Rectal smooth muscle tissue (tissue), 1 donor: ENCODE data around the gene CLCN1.
"Not testable (repeated sequence)": the region's sequence is repeated elsewhere in the genome, so short reads cannot be mapped to it uniquely, and the experiment has no call there.

ENCODE experiments used
- H3K27ac ChIP-seq: one replicate; pipeline ENCODE4 v1.7.0; 2013; ENCODE audit warnings: low read depth, low read length, inconsistent platforms
- H3K27me3 ChIP-seq: one replicate; pipeline ENCODE4 v1.7.0; 2013; ENCODE audit warnings: low read length; ENCODE audit not compliant: control insufficient read depth, insufficient read depth
- H3K36me3 ChIP-seq: one replicate; pipeline ENCODE4 v1.7.0; 2013; ENCODE audit warnings: low read length; ENCODE audit not compliant: control insufficient read depth, insufficient read depth
- H3K4me1 ChIP-seq: one replicate; pipeline ENCODE4 v1.7.0; 2013; ENCODE audit warnings: low read length; ENCODE audit not compliant: control insufficient read depth, insufficient read depth
- H3K4me3 ChIP-seq: one replicate; pipeline ENCODE4 v1.7.0; 2013; ENCODE audit warnings: low read length
- H3K9ac ChIP-seq: one replicate; pipeline ENCODE4 v1.7.0; 2013; ENCODE audit warnings: low read length

The CLCN1 gene

DNA sequence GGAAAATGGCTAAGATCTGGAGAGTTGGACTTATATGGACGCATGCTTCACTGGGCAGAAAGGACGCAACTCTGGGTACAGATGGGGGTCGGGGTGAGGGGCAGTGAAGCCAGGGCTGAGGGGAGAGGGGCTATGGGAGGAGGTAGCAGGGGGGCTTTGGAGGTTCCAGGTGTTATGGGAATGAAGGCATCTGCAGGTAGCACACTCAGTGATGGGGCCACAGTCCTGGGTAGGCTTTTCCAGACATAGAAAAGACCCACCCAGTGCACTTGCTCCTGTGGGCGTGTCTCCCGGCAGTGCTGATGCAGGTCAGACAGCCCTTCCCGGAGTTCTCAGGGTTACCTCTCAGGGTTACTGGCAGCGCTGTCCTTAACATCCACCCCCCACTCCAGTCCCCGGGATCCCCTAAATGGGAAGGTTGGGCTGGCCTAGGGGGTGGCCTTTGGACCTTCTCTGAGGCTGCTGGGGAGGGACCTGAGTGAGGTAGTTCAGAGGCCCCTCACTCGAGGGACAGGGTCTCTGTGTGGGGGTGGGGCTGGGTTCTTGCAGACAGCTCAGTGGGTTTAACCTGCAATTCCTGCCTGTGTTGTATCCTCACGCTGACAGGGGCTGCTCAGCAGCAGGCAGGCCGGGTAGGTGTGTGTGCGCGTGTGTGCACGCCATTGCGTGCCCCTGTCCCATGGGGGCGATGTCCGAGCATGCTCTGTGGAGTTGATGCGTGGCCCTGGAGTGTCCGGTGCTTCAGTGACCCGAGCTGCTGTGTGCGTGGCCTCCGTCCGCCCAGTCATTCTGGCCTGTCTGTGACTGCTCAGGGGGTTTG lies 71.5 kb downstream of the CLCN1 start:
- peaks cover 54% of the 10 kb centered on the region for H3K4me1 ChIP-seq
- H3K36me3 ChIP-seq: peaks cover 23% of the 10 kb centered on the region
- no peak overlapping the region for H3K9ac ChIP-seq
- no peak overlapping the region for H3K4me3 ChIP-seq
- H3K27me3 ChIP-seq: no peaks in the 10 kb centered on the region
- H3K27ac ChIP-seq: peak overlapping the region; percentile 99

DNA sequence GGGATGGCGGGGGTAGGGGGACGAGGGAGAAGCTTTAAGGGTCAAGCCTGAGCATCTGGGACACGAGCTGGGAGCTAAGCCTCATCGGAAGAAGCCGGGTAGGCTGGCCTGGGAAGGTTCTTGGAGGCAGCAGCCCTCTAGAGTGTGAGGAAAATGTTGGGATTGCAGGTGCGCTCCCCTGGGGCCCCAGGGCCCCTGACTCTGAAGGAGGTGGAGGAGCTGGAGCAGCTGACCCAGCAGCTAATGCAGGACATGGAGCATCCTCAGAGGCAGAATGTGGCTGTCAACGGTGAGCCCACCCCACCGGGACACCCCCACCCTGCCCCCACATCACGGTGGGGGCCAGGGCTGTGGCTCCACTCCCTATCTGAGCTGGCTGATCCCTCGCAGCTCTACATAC lies 72.1 kb downstream of the CLCN1 start:
- Histone ChIP-seq H3K4me1 (peaks cover 51% of the 10 kb centered on the region), H3K4me3 (no peak overlapping the region), H3K9ac (no peak overlapping the region), H3K27ac (peak overlapping the region; percentile 99), H3K27me3 (no peaks in the 10 kb centered on the region), H3K36me3 (peaks cover 23% of the 10 kb centered on the region)

DNA sequence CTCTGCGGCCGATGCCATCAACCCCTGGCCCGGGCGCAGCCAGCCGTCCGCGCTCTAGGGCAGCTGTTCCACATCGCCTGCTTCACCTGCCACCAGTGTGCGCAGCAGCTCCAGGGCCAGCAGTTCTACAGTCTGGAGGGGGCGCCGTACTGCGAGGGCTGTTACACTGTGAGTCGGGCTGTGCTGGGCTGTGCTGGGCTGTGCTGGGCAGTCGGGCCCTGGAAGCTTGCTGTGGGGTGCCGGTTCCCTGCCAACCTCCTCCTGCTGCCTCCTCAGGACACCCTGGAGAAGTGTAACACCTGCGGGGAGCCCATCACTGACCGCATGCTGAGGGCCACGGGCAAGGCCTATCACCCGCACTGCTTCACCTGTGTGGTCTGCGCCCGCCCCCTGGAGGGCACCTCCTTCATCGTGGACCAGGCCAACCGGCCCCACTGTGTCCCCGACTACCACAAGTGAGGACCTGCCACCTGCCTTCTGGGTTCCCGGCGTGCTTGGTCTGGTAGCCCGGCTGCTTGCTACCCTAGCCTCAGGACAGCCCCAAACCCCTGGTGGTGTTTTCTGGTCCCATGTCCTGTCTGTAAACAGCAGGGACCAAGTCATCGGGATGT lies 72.7 kb downstream of the CLCN1 start:
- Histone ChIP-seq H3K9ac (no peak overlapping the region), H3K27ac (peak overlapping the region; percentile 58), H3K36me3 (peaks cover 23% of the 10 kb centered on the region), H3K4me3 (no peak overlapping the region), H3K4me1 (peaks cover 48% of the 10 kb centered on the region), H3K27me3 (no peaks in the 10 kb centered on the region)

GRCh38 chr7:143389316-143390103 lies 73.6 kb downstream of the CLCN1 start:
- no peak overlapping the region for H3K9ac ChIP-seq
- H3K4me3 ChIP-seq: no peak overlapping the region
- H3K36me3 ChIP-seq: peaks cover 23% of the 10 kb centered on the region
- H3K4me1 ChIP-seq: peaks cover 46% of the 10 kb centered on the region
- H3K27me3 ChIP-seq: no peaks in the 10 kb centered on the region
- H3K27ac ChIP-seq: no peak overlapping the region

DNA sequence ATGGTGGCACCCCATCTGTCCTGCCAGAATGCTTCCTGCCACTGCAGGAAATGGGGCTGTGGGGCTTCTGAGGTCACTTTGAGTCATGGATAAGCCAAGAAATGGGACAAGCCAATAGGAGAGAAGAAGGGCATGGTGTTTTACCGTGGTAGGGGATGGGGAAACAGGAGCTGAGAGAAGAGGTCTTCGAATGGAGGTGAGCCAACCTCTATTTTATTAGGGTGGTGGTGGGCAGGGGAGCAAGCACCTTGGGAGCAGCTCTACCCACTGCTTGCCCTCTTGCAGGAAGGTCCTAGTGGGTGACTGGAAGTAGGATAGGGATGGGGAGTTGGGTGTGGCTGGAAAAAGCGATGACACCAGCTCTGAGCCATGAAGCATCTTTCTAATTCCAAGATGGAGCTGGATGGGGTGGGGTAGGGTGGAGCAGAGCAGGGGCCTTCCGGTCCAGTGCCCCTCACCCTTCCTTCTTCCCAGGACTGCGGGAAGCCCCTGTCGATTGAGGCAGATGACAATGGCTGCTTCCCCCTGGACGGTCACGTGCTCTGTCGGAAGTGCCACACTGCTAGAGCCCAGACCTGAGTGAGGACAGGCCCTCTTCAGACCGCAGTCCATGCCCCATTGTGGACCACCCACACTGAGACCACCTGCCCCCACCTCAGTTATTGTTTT lies 74.3 kb downstream of the CLCN1 start:
- Histone ChIP-seq H3K9ac (no peak overlapping the region), H3K4me1 (peaks cover 39% of the 10 kb centered on the region), H3K27me3 (no peaks in the 10 kb centered on the region), H3K4me3 (no peak overlapping the region), H3K27ac (peak overlapping the region; percentile 41), H3K36me3 (peaks cover 23% of the 10 kb centered on the region)

- Histone ChIP-seq H3K36me3 (peaks cover 23% of the 10 kb centered on the region), H3K27me3 (no peaks in the 10 kb centered on the region), H3K9ac (no peak overlapping the region), H3K4me3 (no peak overlapping the region), H3K4me1 (peaks cover 33% of the 10 kb centered on the region), H3K27ac (peak overlapping the region; percentile 95)
These were observed 74.9 kb downstream of the CLCN1 start for GRCh38 chr7:143390773-143391317.

DNA sequence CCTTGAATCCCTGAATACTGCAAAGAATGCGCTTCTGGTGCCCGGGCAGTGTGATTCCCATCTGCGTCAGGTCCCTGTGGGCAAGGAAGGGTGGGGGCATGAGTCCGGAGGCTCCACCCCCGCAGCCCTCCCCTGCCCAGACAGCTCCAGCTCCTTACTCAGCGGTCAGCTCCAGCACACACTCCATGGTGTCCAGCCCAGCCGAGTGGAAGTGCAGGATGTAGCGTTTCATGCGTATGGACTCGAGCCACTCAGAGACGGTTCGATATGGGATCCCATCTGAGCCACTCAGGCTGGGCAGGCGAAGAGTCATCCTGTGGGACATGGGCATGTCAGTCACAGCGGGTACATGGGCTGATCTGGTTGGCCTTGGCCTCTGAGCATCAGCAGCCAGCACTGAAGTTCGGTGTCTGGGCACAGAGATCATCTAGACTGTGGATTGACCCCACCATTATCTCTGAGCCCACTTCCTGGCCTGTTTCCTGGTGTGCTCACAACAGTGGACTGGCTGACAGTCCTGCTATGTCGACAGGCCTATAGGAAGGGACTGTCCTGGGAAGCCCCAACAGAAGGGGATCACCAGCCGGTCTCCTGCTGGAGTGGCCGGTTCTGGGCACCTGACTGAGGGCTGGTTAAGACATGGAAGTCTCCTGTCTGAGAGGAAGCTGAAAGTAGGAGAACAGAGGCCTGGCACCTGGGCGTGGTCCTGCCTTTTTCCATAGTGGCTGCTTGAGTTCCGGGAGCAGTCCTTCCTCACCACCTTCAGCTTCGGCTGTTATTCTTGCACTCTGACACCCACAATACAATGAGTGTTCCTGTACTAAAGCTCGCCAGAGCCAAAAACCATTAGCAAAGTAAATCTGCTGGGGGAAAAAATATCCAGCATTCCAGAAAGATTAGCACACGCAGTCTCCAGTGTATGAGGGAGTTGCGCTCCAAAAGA lies 75.8 kb downstream of the CLCN1 start:
- Histone ChIP-seq H3K27me3 (no peaks in the 10 kb centered on the region), H3K4me3 (peak overlapping the region; percentile 34), H3K9ac (no peak overlapping the region), H3K36me3 (peaks cover 23% of the 10 kb centered on the region), H3K27ac (peak overlapping the region; percentile 95), H3K4me1 (peaks cover 27% of the 10 kb centered on the region)

DNA sequence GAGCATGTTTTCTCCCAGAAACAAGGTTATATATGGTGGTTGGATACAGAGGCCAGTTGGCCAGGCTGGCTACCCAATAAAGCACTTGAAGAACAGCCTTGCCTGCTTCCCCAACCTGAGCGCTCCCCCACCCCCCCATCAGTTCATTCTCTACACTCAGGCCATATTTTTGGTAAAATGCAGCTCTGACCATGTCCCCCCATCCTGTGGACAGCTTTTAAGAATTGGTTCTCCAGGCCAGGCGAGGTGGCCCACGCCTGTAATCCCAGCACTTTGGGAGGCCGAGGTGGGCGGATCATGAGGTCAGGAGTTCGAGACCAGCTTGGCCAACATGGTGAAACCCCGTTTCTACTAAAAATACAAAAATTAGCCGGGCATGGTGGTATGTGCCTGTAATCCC lies 76.5 kb downstream of the CLCN1 start:
- not testable (repeated sequence) for H3K9ac ChIP-seq, H3K27me3 ChIP-seq, H3K4me3 ChIP-seq
- H3K4me1 ChIP-seq: peaks cover 21% of the 10 kb centered on the region
- peak overlapping the region; percentile 62 for H3K27ac ChIP-seq
- H3K36me3 ChIP-seq: peaks cover 23% of the 10 kb centered on the region

DNA sequence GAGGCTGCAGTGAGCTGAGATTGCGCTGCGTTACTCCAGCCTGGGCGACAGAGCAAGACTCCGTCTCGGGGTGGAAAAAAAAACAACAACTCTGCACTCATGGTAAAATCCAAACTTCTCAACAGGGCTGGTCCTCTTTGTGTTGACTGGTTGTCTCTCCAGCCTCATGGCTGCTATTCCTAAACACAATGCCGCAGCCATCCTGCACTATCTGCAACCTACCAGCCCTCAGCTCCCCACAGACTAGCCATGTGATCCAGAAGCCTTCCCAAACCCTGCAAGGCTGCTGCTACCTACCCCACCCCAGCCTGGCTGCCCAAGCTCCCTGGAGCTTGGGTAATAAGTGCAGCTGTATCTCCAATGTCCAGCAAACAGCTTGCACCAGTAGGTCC lies 77.0 kb downstream of the CLCN1 start:
- H3K9ac ChIP-seq: no peak overlapping the region
- no peak overlapping the region for H3K27ac ChIP-seq
- H3K4me1 ChIP-seq: peaks cover 18% of the 10 kb centered on the region
- H3K27me3 ChIP-seq: no peaks in the 10 kb centered on the region
- H3K4me3 ChIP-seq: no peak overlapping the region
- H3K36me3 ChIP-seq: peaks cover 21% of the 10 kb centered on the region

- Histone ChIP-seq H3K27me3 (no peaks in the 10 kb centered on the region), H3K36me3 (peaks cover 21% of the 10 kb centered on the region), H3K4me1 (peaks cover 18% of the 10 kb centered on the region), H3K27ac (no peak overlapping the region), H3K9ac (no peak overlapping the region), H3K4me3 (no peak overlapping the region)
These were observed 77.5 kb downstream of the CLCN1 start for GRCh38 chr7:143393267-143394041.

DNA sequence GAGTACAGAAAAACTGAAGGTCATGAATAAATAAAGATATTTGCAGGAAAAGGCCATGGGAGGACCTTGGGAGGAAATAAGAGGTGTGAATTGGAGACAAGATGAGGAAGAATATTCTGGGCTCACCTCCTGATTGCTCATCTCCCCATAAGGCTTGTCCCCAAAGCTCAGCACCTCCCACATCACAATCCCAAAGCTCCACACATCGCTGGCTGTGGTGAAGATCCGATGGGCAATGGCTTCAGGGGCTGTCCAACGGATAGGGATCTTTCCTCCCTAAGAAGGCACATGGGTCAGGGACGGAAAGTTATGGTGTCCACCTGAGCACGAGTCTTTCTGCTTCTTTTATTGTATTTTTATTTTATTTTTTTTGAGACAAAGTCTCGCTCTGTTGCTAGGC lies 78.2 kb downstream of the CLCN1 start:
- peaks cover 16% of the 10 kb centered on the region for H3K36me3 ChIP-seq
- H3K27ac ChIP-seq: no peak overlapping the region
- no peak overlapping the region for H3K4me3 ChIP-seq
- H3K9ac ChIP-seq: no peak overlapping the region
- no peaks in the 10 kb centered on the region for H3K27me3 ChIP-seq
- H3K4me1 ChIP-seq: peaks cover 18% of the 10 kb centered on the region
